Measurements from ENCODE around the gene CFAP43.

CFAP43 gene

GRCh38 chr10:104098358-104098925 is 133.7 kb downstream of the CFAP43 start:
- DNase-seq (ENCODE audit: low read depth) = no peak

- DNase-seq (ENCODE audit: low read depth) = no peak
These were observed 135.5 kb downstream of the CFAP43 start for GRCh38 chr10:104096692-104097091.

- DNase-seq (ENCODE audit: low read depth) = no peak
These were observed 139.4 kb downstream of the CFAP43 start for GRCh38 chr10:104092749-104093148.

- DNase-seq (ENCODE audit: low read depth) = no peak
These were observed 141.6 kb downstream of the CFAP43 start for GRCh38 chr10:104090611-104091010.

- no peak for DNase-seq (ENCODE audit: low read depth)
These were observed 142.5 kb downstream of the CFAP43 start for GRCh38 chr10:104089621-104090020.

- no peak for DNase-seq (ENCODE audit: low read depth)
These were observed 143.9 kb downstream of the CFAP43 start for GRCh38 chr10:104088239-104088638.

- DNase-seq (ENCODE audit: low read depth) = no peak
These were observed 146.3 kb downstream of the CFAP43 start, which contains the start of gene COL17A1 for GRCh38 chr10:104085801-104086400. Gene COL17A1 (minus strand): TSS chr10:104085880. CDS start chr10:104080673, 5,207 bp downstream.

GRCh38 chr10:104084482-104085142 is 147.6 kb downstream of the CFAP43 start:
- DNase-seq (ENCODE audit: low read depth) = no peak

- DNase-seq (ENCODE audit: low read depth) = no peak
These were observed 150.2 kb downstream of the CFAP43 start for GRCh38 chr10:104081998-104082397.

- DNase-seq (ENCODE audit: low read depth) = no peak
These were observed 151.4 kb downstream of the CFAP43 start for GRCh38 chr10:104080762-104081161.

Data from stimulated activated CD8-positive, alpha-beta memory T cell treated with anti-CD3 and anti-CD28 coated beads, Interleukin-12 subunit alpha, Interleukin-12 subunit beta, amount 100 ng/mL, for 4 hours (primary cell).